ENCODE measurements around the gene MOCS3. TPM values are rescaled to one million over a fixed set of nuclear protein-coding genes. Genes with fewer than 3 reads are reported as not detected.

MOCS3 gene
- total and polyA plus RNA-seq, 2 of the 13 experiments (the other 11 are each of a cell fraction or from before 2014, with no cell fraction given), result 3.7 to 8.4 TPM

- TF ChIP-seq ZNF318 (CRISPR knock-in tag; IDR thresholded peaks at IDR 0.05), result no peak
- no peak for TF ChIP-seq THAP7 (CRISPR knock-in tag; IDR thresholded peaks at IDR 0.05)
- TF ChIP-seq ZNF501 (CRISPR knock-in tag; IDR thresholded peaks at IDR 0.05), result peak; percentile 33; the same call in 1 of the 2 replicates
- no peak for TF ChIP-seq FOXM1 (CRISPR knock-in tag; IDR thresholded peaks at IDR 0.05)
- TF ChIP-seq MBNL3 (CRISPR knock-in tag; conservative IDR thresholded peaks at IDR 0.05), result no peak
- no peak for TF ChIP-seq PAXIP1 (CRISPR knock-in tag; conservative IDR thresholded peaks at IDR 0.05)
- no peak for TF ChIP-seq ZKSCAN8 (CRISPR knock-in tag; IDR thresholded peaks at IDR 0.05; ENCODE audit: borderline replicate concordance)
- 0 out of 2 replicates have a peak, but pooled peaks have one; percentile 47 for TF ChIP-seq ZFP90 (CRISPR knock-in tag; IDR thresholded peaks at IDR 0.05; ENCODE audit: borderline replicate concordance)
- TF ChIP-seq ZNF354B (CRISPR knock-in tag; IDR thresholded peaks at IDR 0.05), result no peak
- TF ChIP-seq TMF1 (CRISPR knock-in tag; IDR thresholded peaks at IDR 0.05; ENCODE audit: low read depth), result no peak
- TF ChIP-seq ZNF414 (CRISPR knock-in tag; IDR thresholded peaks at IDR 0.05), result 0 out of 2 replicates have a peak, but pooled peaks have one; percentile 37
- TF ChIP-seq HNRNPL (IDR thresholded peaks at IDR 0.05; ENCODE audit: low read depth, low read length), result no peak
- TF ChIP-seq ZNF878 (CRISPR knock-in tag; IDR thresholded peaks at IDR 0.05), result no peak
- TF ChIP-seq ZNF816 (CRISPR knock-in tag; IDR thresholded peaks at IDR 0.05; ENCODE audit: borderline replicate concordance), result no peak
- no peak for TF ChIP-seq RXRB (CRISPR knock-in tag; IDR thresholded peaks at IDR 0.05; ENCODE audit: borderline replicate concordance)
Measured at GRCh38 chr20:50980851-50981713, 22.5 kb downstream of the MOCS3 start (continued).

Data from HepG2 (cell line).